Measurements from ENCODE around the gene TLR8. TPM values are rescaled to one million over a fixed set of nuclear protein-coding genes. Genes with fewer than 3 reads are reported as not detected.
"Not testable (repeated sequence)": the region's sequence is repeated elsewhere in the genome, so short reads cannot be mapped to it uniquely, and the experiment has no call there.

The TLR8 gene
- total RNA-seq, 1 donor from 2014 or later: 0.32 TPM

- ATAC-seq: peak; percentile 90
Measured at GRCh38 chrX:12946838-12947544, 40.6 kb downstream of the TLR8 start.

- no peak for ATAC-seq
Measured at GRCh38 chrX:12947545-12948235, 41.3 kb downstream of the TLR8 start.

DNA sequence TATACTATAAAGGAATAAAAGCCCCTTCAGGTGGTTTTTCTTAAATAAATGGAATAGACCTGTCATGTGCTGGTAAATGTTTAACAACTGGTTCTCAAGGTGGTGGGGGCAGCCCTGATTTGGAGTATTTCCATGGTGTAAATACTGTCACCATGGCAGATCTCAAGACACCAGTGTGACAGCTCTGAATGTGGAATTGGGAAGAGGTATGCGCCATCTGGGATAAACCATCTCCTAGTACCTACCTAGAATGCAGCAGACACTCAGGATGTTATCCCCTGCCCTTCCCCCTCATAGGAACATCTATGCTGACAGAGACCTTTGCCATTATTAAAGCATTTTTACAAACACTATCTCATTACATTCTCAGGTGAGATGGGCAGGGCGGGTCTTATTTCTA is 42.1 kb downstream of the TLR8 start:
- ATAC-seq: no peak

GRCh38 chrX:12949205-12949926 is 42.9 kb downstream of the TLR8 start:
- no peak for ATAC-seq

DNA sequence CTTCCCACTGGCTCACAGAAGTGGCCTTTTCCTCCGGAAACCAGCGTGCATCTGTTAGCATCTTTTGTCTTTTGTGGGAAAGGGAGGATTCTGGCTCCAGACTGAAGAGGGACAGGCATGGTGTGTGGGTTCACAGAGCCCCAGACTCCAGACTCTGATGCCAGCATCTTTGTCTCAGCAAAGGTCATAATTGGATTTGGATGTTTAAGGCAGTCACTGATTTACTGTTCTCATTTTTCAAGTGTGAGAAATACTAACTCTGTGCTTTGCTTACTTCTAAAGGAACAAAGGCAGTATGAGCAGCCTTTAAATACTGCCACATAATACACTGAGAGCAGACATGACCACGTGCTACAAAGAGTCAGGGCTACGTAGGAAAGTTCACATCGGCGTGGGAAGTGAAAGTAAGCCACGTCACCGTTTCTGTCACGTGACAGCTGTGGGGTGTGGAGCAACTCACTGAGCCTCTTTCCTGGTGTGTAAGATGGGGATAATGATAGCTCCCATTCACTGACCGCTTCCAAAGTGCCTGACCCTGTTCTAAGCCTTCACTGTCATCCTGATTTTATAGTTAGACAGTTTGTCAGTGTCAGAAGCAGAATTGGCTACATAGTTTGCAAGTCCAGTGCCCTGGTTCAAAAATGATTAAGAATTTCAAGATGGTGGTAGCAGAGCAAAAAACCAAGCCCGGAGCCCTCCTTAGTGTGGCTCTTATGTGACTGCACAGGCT is 43.7 kb downstream of the TLR8 start:
- peak; percentile 83 for ATAC-seq

- peak; percentile 20 for ATAC-seq
Measured at GRCh38 chrX:12950851-12951594, 44.6 kb downstream of the TLR8 start.

DNA sequence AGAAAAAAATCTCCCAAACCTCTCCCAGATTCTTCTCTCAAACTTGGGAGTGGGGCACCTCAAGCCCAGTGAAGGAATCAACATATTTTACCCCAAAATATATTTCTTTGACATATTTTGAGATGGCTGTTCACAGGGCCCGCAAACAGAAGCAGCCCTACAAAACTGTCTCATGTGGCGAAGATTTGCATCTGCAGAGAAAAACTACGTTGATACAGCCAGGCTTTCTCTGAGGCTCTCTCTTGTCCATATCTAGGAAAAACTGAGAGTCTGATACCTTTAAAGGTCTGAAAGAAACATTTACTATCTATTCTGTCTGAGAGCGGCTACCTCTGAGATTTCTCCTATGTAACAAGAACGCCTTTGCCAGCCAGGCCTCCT is 45.2 kb downstream of the TLR8 start:
- no peak for ATAC-seq

DNA sequence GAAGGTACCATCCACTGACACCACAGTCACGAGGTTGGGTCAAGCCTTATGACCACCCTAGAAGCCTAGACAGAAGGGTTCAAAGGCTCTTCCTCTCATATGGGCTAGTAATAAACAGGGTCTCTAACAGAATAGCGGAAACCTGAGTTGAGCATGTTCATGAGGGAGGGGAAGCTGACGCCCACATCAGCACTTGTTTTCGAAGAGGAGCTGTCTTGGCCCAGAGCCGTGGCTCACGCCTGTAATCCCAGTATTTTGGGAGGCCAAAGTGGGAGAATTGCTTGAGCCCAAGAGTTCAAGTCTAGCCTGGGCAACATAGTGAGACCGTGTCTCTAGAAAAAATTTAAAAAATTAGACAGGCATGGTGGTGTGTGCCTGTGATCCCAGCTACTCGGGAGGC is 47.0 kb downstream of the TLR8 start:
- ATAC-seq: no peak

GRCh38 chrX:12954376-12954775 is 48.0 kb downstream of the TLR8 start:
- no peak for ATAC-seq

DNA sequence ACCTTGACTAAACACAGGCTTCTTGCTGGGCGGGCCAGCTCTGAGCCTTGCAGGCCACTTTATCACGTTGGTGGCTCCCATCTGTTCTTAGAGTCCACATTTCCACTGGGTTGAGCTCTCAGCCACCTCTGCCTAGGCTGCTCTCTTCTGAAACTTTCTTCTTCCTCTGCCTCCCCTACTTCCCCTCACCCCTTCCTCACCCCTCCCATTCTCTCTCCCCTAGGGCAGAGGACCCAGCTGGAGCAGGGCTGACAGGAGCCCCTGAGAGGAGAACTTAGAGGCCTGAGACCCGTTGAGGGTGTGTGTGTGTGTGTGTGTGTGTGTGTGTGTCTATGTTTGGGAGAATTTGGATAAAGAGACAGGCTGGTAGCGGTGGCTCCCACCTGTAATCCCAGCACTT is 48.6 kb downstream of the TLR8 start:
- no peak for ATAC-seq

DNA sequence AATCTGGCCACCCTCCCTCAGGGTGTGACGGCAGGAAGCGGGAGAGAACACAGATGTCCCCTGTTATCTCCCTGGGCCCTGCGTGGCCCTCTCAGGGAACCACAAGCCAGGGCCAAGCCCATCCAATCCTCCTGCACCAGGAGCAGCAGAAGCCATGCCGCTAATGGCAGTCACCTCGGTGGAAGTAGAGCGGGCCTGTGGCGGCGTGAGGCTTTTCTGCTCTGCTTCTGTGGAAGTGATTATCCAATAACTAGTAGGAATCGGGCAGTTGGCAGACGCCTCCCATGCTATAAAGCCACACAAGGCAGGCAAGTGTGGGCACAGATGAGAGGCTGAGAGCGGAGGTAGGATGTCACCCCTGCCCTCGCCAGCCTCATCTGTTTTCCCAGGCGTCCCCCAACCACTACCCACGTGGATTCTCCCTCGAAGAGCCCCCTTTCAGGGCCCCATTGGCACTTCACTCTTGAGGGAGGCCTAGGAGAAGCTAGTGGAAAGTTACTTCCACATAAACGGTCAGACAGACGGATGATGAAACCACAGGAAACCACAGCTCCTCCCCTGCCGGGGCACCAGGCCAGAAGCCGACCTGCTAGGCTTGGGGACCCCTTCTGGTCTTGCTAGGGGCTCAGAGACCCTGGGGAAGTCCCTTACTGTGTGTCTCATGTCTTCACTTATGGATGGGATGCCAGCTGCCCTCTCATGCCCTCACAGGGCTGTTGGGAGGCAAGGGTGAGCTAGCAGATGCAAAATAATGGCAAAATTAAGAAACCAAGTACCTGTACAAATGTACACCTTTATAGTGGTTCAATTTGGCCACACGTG is 49.7 kb downstream of the TLR8 start:
- peak; percentile 60 for ATAC-seq

GRCh38 chrX:12956704-12957534 is 50.5 kb downstream of the TLR8 start:
- peak; percentile 56 for ATAC-seq

- ATAC-seq: no peak
Measured at GRCh38 chrX:12958059-12958458, 51.6 kb downstream of the TLR8 start.

GRCh38 chrX:12958461-12958860 is 52.0 kb downstream of the TLR8 start:
- ATAC-seq: no peak

DNA sequence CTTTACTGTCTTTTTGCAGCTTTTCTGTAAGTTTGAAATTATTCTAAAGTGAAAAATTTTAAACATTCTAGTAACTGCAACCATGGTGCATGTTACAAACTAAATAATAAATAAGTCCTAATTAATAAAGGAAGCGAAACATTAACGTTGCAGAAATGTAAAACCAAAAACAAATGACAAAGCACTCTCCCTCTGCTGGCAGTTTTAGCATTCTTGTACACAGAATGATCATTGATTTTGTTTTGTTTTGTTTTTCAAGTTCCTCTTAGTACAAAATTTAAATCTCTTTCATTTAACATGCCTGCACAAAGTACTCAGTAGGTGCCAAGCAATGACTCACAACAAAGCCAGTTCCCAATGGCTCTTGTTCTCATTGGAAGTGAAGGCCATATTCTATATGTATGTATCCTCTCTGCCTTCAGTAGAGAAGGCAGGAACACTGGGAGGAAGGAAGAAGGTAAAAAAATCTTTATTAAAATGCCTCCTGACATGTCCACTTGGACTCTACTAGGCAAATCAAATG is 54.8 kb downstream of the TLR8 start:
- ATAC-seq: peak; percentile 61

DNA sequence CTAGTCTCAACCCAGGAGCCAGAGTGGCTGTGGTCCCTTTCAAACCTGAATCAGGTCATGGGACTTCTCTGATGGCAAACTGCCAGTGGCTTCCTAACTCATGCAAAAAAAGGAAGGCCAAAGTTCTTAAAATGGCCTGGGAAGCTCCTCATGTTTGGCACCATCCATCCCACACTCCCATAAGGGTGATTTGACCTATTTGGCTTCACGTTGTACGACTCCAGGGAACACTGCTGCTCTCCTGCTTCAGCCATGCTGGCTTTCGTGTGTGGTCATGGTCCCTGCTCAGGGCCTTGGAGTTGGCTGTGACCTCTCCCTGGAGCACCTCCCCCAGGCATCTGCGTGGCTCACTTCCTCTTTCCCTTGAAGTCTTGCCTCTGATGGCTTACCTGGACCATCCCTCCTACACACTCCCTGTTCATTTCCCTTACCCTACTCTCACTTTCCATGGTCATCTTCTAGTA is 55.7 kb downstream of the TLR8 start:
- ATAC-seq: no peak

GRCh38 chrX:12963210-12963850 is 56.9 kb downstream of the TLR8 start:
- ATAC-seq: not testable (repeated sequence)

- ATAC-seq: no peak
Measured at GRCh38 chrX:12965131-12965940, 58.9 kb downstream of the TLR8 start.

DNA sequence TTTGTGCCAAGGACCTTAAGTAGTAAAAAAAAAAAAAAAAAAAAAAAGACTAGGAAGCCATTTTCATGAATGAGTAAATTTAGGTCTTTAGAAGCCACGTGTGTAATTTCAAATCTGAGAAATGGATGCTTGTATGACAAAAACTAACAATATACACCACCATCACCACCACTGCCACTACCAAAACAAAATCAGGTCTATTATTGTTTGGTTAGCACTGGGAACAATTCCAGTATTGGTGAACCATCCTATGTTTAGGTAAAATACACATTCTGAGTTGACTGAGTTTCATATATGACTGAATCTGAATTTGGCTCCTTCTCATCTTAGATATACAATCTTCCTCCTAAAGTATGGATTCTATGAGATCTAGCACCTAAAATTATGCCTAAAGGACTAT is 59.7 kb downstream of the TLR8 start:
- no peak for ATAC-seq

Measured in esophagus mucosa (tissue), 1 donor.